GM12864 (cell line): ENCODE results near the gene FGD6.
"Not testable (repeated sequence)": the region's sequence is repeated elsewhere in the genome, so short reads cannot be mapped to it uniquely, and the experiment has no call there.

Source experiments
- DNase-seq: peaks from one replicate; pipeline ENCODE4 v3.0.0-alpha.2; 2011; ENCODE audit warnings: low read depth
- H3K4me3 ChIP-seq: 2 replicates; pipeline ENCODE4 v1.5.1; 2011; ENCODE audit warnings: mild to moderate bottlenecking, low read depth, low read length, control low read depth
- CTCF ChIP-seq: IDR thresholded peaks from 2 replicates; pipeline ENCODE4 v1.5.1; 2011; ENCODE audit warnings: low read depth, mild to moderate bottlenecking, moderate library complexity, low read length, control low read depth, inconsistent platforms; ENCODE audit errors: missing control alignments

FGD6 gene

DNA sequence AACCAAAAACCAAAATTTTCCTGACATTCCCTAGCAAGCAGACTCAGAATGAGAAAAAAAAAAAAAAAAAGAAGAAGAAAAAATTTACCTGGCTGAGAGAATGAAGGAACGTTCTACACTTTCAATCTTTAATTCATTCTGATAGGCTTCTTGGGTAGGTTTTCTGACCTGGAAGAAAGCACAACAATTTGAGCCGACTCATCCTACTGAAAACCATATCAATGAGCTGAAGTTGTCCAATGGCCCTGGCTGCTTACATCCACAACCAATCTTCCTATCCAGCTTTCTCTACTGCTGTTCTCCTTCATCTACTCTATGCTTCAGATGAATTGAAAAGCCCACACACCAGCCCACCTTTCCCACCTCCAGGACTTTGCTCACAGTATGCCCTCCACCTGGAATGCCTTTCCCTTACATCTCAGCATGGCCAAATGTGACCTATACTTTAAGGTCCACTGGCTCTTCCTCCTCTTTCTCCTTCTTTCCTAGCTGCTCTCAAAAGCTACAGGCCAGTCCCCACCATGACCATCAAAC lies 112.3 kb downstream of the FGD6 start:
- TF ChIP-seq CTCF: no peak

GRCh38 chr12:95102916-95103671 lies 114.2 kb downstream of the FGD6 start:
- no peak for TF ChIP-seq CTCF
- DNase-seq: peak; percentile 72
- no peak overlapping the region for H3K4me3 ChIP-seq

More for the DNA sequence above, 112.3 kb downstream of the FGD6 start:
- DNase-seq: no peak
- H3K4me3 ChIP-seq: no peak overlapping the region

- H3K4me3 ChIP-seq, DNase-seq: not testable (repeated sequence)
Observed at GRCh38 chr12:95101957-95102356, 115.3 kb downstream of the FGD6 start.

DNA sequence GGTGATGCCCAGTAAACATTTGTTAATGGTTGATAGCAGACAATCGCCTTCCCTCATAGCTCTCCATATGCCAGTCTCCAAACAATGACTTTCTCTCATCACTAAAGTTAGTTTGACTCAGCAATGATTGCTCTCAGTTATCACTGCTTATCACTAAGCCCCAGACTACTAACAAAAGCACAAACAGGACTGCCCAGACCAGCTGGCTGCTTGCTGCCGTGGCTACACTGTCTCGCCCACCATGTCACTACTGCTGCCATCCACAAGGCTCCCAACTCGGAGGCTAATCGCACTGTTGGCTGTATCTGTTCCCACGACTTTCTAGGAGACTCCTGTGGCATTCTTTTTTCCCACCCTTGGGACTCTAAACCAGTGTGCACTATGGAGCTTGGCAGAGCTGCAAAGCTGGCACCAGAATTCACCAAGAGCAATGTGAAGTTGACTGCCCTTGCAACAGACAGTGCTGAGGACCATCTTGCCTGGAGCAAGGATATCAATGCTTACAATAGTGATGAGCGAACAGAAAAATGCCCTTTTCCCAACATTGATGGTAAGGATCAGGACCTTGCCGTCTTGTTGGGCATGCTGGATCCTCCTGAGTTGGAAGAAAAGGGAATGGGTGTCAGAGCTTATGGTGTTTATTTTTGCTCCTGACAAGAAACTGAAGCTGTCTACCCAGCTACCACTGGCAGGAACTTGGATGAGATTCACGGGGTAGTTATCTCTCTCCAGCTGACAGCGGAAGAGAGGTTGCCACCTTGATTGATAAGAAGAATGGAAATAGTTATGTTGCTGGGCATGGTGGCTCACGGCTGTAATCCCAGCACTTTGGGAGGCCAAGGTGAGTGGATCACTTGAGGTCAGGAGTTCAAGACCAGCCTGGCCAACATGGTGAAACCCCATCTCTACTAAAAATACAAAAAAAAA lies 116.7 kb downstream of the FGD6 start:
- H3K4me3 ChIP-seq: no peak overlapping the region
- no peak for TF ChIP-seq CTCF
- DNase-seq: no peak

DNA sequence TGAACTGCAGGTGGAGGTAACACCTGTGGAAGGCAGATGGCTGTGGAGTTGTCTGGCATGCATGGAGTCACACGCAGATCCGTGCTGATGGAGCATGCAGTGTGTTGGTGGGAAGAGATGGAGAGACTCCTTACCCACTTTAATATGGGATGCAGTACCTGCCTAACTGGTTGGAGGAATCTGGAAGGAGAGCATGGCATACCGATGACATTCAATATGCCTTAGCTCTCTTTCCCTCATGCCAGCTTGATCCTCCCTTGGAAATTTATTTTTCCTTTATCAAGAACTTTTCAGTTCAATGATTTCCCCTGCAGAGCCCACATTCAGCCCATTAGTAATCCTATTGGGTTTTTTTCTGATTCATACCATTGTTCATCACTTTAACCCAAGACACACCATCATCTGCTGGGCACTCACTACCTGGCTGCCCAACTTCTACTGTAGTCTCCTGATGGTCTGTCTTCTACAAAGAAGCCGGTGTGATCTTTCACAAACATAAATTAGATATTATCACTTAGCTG lies 117.9 kb downstream of the FGD6 start:
- no peak for DNase-seq
- H3K4me3 ChIP-seq: no peak overlapping the region
- no peak for TF ChIP-seq CTCF

- no peak for TF ChIP-seq CTCF
- no peak for DNase-seq
- no peak overlapping the region for H3K4me3 ChIP-seq
Observed at GRCh38 chr12:95096852-95097251, 120.4 kb downstream of the FGD6 start.

GRCh38 chr12:95096378-95096777 lies 120.9 kb downstream of the FGD6 start:
- no peak for TF ChIP-seq CTCF
- no peak for DNase-seq
- no peak overlapping the region for H3K4me3 ChIP-seq

DNA sequence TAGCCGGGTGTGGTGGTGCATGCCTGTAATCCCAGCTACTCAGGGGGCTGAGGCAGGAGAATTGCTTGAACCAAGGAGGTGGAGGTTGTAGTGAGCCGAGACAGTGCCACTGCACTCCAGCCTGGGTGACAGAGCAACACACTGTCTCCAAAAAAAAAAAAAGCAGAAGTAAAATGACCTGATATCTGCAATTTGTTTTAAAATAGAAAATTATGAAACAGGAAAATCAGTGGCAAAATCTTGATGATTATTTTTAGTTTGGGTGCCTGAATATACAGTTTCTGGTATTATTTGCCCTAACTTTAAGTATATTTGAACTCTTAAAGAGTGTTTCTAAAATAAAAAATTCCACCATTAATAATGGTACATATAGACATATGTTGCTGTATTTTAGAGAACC lies 121.4 kb downstream of the FGD6 start:
- H3K4me3 ChIP-seq, DNase-seq: not testable (repeated sequence)
